ENCODE measurements around the gene BCOR. TPM values are rescaled to one million over a fixed set of nuclear protein-coding genes. Genes with fewer than 3 reads are reported as not detected.

BCOR gene
- total and polyA plus RNA-seq, 2 of the 8 experiments (the other 6 are each of a cell fraction or from before 2014, with no cell fraction given), result 25.0 to 50.8 TPM

- TF ChIP-seq CBX8 (IDR thresholded peaks at IDR 0.05; ENCODE audit: borderline replicate concordance, low read depth, low read length) (no peak), TBP (IDR thresholded peaks at IDR 0.05; ENCODE audit: low read depth, low read length) (no peak), CTBP2 (IDR thresholded peaks at IDR 0.05; ENCODE audit: borderline replicate concordance, insufficient read depth, insufficient read length, low read length) (no peak), EGR1 (IDR thresholded peaks at IDR 0.05; ENCODE audit: borderline replicate concordance, low read depth, low read length) (no peak)
Observed at GRCh38 chrX:40004921-40005291, 92.9 kb downstream of the BCOR start (continued).

Data from H1 (cell line).